ENCODE data around the gene RNASE11.
"Not testable (repeated sequence)": the region's sequence is repeated elsewhere in the genome, so short reads cannot be mapped to it uniquely, and the experiment has no call there.

Gene RNASE11

GRCh38 chr14:20614038-20614840 lies 26.4 kb upstream of the RNASE11 start:
- no peak for DNase-seq (ENCODE audit: low spot score)

DNA sequence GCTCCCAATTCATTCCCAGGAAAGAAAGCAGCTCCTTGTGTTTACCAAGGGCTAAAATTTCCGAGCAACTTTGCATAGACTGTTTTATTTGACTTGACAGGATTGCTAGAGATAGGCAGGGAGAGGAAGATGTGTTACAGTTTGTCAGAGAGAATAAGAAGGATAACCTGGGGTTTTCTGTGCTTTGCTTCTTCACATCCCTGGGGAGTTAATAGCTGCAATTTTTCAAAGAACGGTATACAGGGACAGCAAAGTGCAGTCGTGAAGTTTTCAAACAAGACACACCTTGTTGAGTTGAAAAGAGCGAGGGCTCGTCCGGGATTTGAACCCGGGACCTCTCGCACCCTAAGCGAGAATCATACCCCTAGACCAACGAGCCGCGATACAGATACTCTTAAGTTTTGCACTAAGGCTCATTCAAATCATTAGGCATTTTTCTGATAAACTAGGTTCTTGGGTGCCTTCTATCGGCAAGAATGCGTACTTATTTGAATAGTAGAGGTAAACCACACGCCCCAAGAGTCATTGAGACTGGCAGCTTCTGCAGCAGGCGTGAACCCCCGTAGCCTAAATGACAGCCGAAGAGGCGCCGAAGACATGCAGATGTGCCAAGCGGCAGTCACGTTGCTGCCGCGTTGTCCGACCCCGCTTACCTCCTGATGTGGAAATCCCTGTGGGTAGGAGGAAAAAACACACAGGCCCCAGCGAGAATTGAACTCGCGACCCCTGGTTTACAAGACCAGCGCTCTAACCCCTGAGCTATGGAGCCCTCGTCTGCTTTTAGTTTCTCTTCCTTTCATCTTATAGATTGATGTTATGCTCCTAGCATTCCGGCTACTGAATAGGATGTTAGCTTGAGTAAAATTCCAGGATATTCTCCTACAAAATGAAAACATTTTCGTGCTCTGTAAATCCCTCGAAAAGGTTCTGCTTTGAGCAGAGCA lies 25.6 kb upstream of the RNASE11 start:
- DNase-seq (ENCODE audit: low spot score) = peak; percentile 71

GRCh38 chr14:20612403-20612802 lies 24.6 kb upstream of the RNASE11 start:
- DNase-seq (ENCODE audit: low spot score) = no peak

DNA sequence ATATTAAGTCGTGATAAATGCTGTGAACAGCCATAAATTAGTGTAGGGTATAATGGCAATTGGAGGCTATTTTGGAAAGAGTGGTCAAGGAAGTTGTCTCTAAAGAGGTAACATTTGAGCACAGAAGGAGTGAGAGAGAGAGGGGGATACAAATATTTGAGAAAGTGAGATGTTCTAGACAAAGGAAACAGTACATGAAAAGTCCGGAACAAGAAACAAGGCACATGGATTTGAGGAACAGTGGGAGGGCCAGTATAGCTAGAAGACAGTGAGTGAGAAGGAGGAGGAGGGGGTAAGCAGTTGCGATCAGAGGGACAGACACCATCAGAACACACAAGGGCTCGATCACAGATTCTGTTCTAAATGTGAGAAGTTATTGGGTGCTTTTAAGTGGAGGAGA lies 23.5 kb upstream of the RNASE11 start:
- DNase-seq (ENCODE audit: low spot score) = no peak

DNA sequence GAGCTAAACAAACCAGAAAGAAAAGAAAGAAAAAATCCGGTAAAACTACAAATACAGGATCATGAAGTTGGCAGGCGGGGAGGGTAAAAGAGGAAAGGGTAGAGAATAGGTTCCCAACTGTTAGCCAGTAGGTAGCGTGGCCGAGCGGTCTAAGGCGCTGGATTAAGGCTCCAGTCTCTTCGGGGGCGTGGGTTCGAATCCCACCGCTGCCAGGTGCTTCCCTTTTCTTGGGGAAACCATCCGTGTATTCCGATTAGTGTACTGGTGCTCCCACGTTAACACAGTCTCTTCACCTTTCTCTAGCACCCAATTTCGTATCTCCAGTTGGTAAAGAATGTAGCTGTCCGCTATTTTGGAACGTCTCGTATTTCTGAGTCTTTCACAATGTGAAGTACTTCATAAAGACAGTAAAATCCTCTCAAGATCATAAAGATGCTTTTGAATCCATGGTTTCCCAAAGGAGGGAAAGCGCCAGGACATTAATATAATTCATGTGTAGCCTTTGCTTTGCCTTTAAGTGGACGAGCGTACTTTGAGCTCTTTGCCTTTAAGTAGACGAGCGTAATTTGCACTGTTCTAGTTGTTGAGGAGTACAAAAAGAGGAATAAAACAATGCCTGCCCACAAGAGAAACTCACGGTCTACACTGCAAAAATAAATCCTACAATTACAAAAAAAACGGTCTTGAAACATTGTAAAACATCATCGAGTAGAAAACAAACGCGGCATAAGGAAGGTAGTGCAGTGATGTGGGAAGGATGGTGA lies 22.4 kb upstream of the RNASE11 start:
- peak; percentile 69 for DNase-seq (ENCODE audit: low spot score)

GRCh38 chr14:20609215-20610001 lies 21.6 kb upstream of the RNASE11 start:
- DNase-seq (ENCODE audit: low spot score) = peak; percentile 49

DNA sequence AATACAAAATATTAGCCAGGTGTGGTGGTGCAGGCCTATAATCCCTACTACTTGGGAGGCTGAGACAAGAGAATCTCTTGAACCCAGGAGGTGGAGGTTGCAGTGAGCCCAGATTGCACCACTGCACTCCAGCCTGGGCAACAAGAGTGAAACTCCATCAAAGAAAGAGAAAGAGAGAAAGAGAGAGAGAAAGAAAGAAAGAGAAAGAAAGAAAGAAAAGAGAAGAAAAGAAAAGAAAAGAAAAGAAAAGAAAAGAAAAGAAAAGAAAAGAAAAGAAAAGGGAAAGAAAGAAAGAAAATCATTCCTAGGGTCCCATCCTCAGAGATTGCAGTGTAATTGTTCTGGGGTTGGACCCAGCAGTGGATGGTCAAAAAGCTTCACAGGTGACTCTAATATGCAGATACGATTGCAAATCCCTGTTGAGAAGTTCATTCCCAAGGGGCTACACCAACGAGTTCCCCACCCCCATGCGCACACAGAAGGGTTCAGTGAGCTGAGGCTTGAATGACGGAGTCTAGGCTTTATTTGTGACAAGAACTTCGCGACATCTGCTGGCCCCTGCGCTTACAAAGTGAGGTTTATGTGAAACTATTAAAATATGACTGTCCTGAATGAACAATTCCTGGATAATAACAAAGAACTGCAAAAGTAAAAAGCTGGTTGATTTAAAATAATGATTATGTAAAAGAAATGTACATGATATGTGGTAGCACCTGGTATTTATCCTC lies 20.7 kb upstream of the RNASE11 start:
- DNase-seq (ENCODE audit: low spot score) = no peak

DNA sequence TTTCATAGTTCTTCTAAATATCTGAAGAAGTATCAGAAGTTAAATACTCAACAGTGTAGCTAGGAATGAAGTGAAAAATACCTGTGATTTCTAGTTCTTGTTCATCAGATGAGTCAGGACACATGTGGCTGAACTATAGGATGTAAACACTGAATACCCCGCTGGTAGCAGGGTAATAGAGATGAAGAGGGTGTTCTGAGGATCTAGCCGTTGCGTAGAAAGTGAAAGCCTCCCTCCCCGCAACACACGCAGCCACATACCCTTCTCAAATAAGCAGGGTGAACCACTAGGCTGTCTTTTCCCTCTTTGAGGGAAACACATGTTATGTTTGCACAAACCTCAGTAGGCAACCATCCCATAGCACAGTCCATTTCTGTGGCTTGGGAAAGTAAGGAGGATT lies 19.8 kb upstream of the RNASE11 start:
- no peak for DNase-seq (ENCODE audit: low spot score)

GRCh38 chr14:20606902-20607242 lies 19.1 kb upstream of the RNASE11 start:
- DNase-seq (ENCODE audit: low spot score) = no peak

GRCh38 chr14:20606190-20606901 lies 18.5 kb upstream of the RNASE11 start:
- DNase-seq (ENCODE audit: low spot score) = peak; percentile 79

GRCh38 chr14:20603813-20604690 lies 16.3 kb upstream of the RNASE11 start:
- no peak for DNase-seq (ENCODE audit: low spot score)

GRCh38 chr14:20602583-20602982 lies 14.8 kb upstream of the RNASE11 start:
- DNase-seq (ENCODE audit: low spot score) = no peak

GRCh38 chr14:20601522-20601921 lies 13.7 kb upstream of the RNASE11 start:
- DNase-seq (ENCODE audit: low spot score) = no peak

DNA sequence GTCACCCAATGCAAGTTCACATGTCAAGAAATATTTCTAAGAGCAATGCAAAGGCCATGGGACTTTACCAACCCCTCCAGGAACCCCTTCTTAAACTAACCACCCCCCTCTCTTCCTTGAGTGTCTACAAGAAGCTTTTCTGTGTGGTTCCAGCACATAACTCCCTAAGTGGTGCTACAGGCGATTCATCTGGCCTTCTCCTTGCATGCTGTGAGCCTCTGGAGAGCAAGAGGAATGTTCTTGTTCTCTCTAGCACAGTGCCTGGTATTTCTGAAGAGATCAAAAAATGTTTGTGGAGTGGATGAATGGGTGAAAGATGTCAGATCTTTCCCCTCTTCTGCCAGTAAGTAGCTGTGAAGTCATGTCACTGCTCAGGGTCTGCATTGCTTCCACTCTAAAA lies 9.3 kb upstream of the RNASE11 start:
- no peak for DNase-seq (ENCODE audit: low spot score)

GRCh38 chr14:20595726-20596125 lies 7.9 kb upstream of the RNASE11 start:
- not testable (repeated sequence) for DNase-seq (ENCODE audit: low spot score)

GRCh38 chr14:20592574-20592973 lies 4.8 kb upstream of the RNASE11 start:
- no peak for DNase-seq (ENCODE audit: low spot score)

- no peak for DNase-seq (ENCODE audit: low spot score)
These were observed 3.4 kb upstream of the RNASE11 start, which contains the start of gene RNASE12 for GRCh38 chr14:20591235-20591634. TSS of gene RNASE12 (minus strand) at chr14:20591376. CDS start at chr14:20590723, 653 bp downstream.

DNA sequence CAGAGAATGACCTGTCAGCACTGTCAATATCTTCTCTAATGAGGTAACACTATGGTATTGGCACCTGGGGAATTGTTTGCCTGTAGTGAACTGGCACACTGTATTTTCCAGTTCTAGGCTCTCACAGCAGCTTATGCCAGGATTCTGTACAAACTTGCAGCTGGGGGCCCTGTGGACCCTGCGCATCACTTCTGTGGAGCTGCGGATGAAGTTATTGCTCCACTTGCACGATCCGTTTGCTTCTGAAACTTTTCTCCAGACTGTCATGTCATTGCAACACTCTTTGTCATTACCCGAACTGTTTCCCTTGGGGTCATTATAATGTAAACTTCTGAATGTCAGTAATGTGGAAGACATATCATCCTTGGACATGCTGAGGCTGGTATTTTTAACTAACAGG lies 3.9 kb downstream of the RNASE11 start:
- DNase-seq (ENCODE audit: low spot score) = no peak

DNA sequence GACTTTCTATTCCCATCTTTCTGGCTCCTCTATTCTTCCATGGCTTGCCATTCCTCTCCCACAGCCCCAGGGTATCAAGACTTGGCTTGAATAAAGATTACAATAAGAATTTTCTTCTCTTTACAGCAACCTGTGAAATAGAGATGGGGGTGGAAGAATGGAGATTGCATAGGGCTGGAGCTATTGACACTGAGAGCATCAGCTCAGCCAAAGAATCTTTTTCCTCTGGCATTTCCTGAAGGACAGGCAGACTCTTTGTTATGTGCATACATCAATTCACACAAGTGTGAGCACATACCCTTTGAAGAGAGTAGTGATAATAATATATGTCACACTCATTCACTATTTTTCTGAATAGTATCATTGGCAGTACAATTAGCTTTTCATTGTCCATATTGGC lies 4.7 kb downstream of the RNASE11 start:
- no peak for DNase-seq (ENCODE audit: low spot score)
